ENCODE results near the gene UST.

The UST gene

GRCh38 chr6:148709577-148709976 is 37.3 kb upstream of the UST start:
- H3K27ac ChIP-seq (ENCODE audit: low read depth in 2 of 2, low read length in 2 of 2), result no peak overlapping the region
- no peaks in the 10 kb centered on the region for H3K4me1 ChIP-seq (ENCODE audit: control insufficient read depth in 2 of 2, insufficient read depth in 2 of 2, low read length in 2 of 2)
- no peaks in the 10 kb centered on the region for H3K27me3 ChIP-seq (ENCODE audit: control insufficient read depth in 2 of 2, insufficient read depth in 2 of 2, low read length in 2 of 2)
- no peaks in the 10 kb centered on the region for H3K9me3 ChIP-seq (ENCODE audit: control insufficient read depth in 2 of 2, low read length in 2 of 2)
- H3K9ac ChIP-seq (ENCODE audit: low read depth in 1 of 2, low read length in 2 of 2), result no peak overlapping the region
- H3K4me3 ChIP-seq (ENCODE audit: low read length in 2 of 2), result no peak overlapping the region
- no peaks in the 10 kb centered on the region for H3K36me3 ChIP-seq (ENCODE audit: control insufficient read depth in 2 of 2, insufficient read depth in 2 of 2, low read length in 2 of 2)

GRCh38 chr6:148711833-148712654 is 34.8 kb upstream of the UST start:
- Histone ChIP-seq H3K27me3 (ENCODE audit: control insufficient read depth in 2 of 2, insufficient read depth in 2 of 2, low read length in 2 of 2) (no peaks in the 10 kb centered on the region), H3K4me1 (ENCODE audit: control insufficient read depth in 2 of 2, insufficient read depth in 2 of 2, low read length in 2 of 2) (no peaks in the 10 kb centered on the region), H3K27ac (ENCODE audit: low read depth in 2 of 2, low read length in 2 of 2) (no peak overlapping the region), H3K36me3 (ENCODE audit: control insufficient read depth in 2 of 2, insufficient read depth in 2 of 2, low read length in 2 of 2) (no peaks in the 10 kb centered on the region), H3K9me3 (ENCODE audit: control insufficient read depth in 2 of 2, low read length in 2 of 2) (no peaks in the 10 kb centered on the region), H3K4me3 (ENCODE audit: low read length in 2 of 2) (no peak overlapping the region), H3K9ac (ENCODE audit: low read depth in 1 of 2, low read length in 2 of 2) (no peak overlapping the region)

- no peaks in the 10 kb centered on the region for H3K9me3 ChIP-seq (ENCODE audit: control insufficient read depth in 2 of 2, low read length in 2 of 2)
- H3K36me3 ChIP-seq (ENCODE audit: control insufficient read depth in 2 of 2, insufficient read depth in 2 of 2, low read length in 2 of 2), result no peaks in the 10 kb centered on the region
- no peak overlapping the region for H3K9ac ChIP-seq (ENCODE audit: low read depth in 1 of 2, low read length in 2 of 2)
- H3K27ac ChIP-seq (ENCODE audit: low read depth in 2 of 2, low read length in 2 of 2), result no peak overlapping the region
- H3K4me1 ChIP-seq (ENCODE audit: control insufficient read depth in 2 of 2, insufficient read depth in 2 of 2, low read length in 2 of 2), result no peaks in the 10 kb centered on the region
- no peak overlapping the region for H3K4me3 ChIP-seq (ENCODE audit: low read length in 2 of 2)
- no peaks in the 10 kb centered on the region for H3K27me3 ChIP-seq (ENCODE audit: control insufficient read depth in 2 of 2, insufficient read depth in 2 of 2, low read length in 2 of 2)
Measured at GRCh38 chr6:148713033-148713738, 33.6 kb upstream of the UST start.

GRCh38 chr6:148713921-148714320 is 32.9 kb upstream of the UST start:
- Histone ChIP-seq H3K27me3 (ENCODE audit: control insufficient read depth in 2 of 2, insufficient read depth in 2 of 2, low read length in 2 of 2) (no peaks in the 10 kb centered on the region), H3K4me3 (ENCODE audit: low read length in 2 of 2) (no peak overlapping the region), H3K9ac (ENCODE audit: low read depth in 1 of 2, low read length in 2 of 2) (no peak overlapping the region), H3K9me3 (ENCODE audit: control insufficient read depth in 2 of 2, low read length in 2 of 2) (no peaks in the 10 kb centered on the region), H3K36me3 (ENCODE audit: control insufficient read depth in 2 of 2, insufficient read depth in 2 of 2, low read length in 2 of 2) (no peaks in the 10 kb centered on the region), H3K4me1 (ENCODE audit: control insufficient read depth in 2 of 2, insufficient read depth in 2 of 2, low read length in 2 of 2) (no peaks in the 10 kb centered on the region), H3K27ac (ENCODE audit: low read depth in 2 of 2, low read length in 2 of 2) (no peak overlapping the region)

- H3K4me3 ChIP-seq (ENCODE audit: low read length in 2 of 2), result no peak overlapping the region
- no peak overlapping the region for H3K9ac ChIP-seq (ENCODE audit: low read depth in 1 of 2, low read length in 2 of 2)
- no peaks in the 10 kb centered on the region for H3K27me3 ChIP-seq (ENCODE audit: control insufficient read depth in 2 of 2, insufficient read depth in 2 of 2, low read length in 2 of 2)
- H3K36me3 ChIP-seq (ENCODE audit: control insufficient read depth in 2 of 2, insufficient read depth in 2 of 2, low read length in 2 of 2), result no peaks in the 10 kb centered on the region
- no peaks in the 10 kb centered on the region for H3K9me3 ChIP-seq (ENCODE audit: control insufficient read depth in 2 of 2, low read length in 2 of 2)
- H3K4me1 ChIP-seq (ENCODE audit: control insufficient read depth in 2 of 2, insufficient read depth in 2 of 2, low read length in 2 of 2), result no peaks in the 10 kb centered on the region
- H3K27ac ChIP-seq (ENCODE audit: low read depth in 2 of 2, low read length in 2 of 2), result no peak overlapping the region
Measured at GRCh38 chr6:148716811-148717210, 30.0 kb upstream of the UST start.

- H3K36me3 ChIP-seq (ENCODE audit: control insufficient read depth in 2 of 2, insufficient read depth in 2 of 2, low read length in 2 of 2), result no peaks in the 10 kb centered on the region
- no peak overlapping the region for H3K9ac ChIP-seq (ENCODE audit: low read depth in 1 of 2, low read length in 2 of 2)
- H3K4me3 ChIP-seq (ENCODE audit: low read length in 2 of 2), result no peak overlapping the region
- no peaks in the 10 kb centered on the region for H3K27me3 ChIP-seq (ENCODE audit: control insufficient read depth in 2 of 2, insufficient read depth in 2 of 2, low read length in 2 of 2)
- H3K27ac ChIP-seq (ENCODE audit: low read depth in 2 of 2, low read length in 2 of 2), result no peak overlapping the region
- no peaks in the 10 kb centered on the region for H3K9me3 ChIP-seq (ENCODE audit: control insufficient read depth in 2 of 2, low read length in 2 of 2)
- no peaks in the 10 kb centered on the region for H3K4me1 ChIP-seq (ENCODE audit: control insufficient read depth in 2 of 2, insufficient read depth in 2 of 2, low read length in 2 of 2)
Measured at GRCh38 chr6:148720406-148720805, 26.4 kb upstream of the UST start.

- H3K9ac ChIP-seq (ENCODE audit: low read depth in 1 of 2, low read length in 2 of 2), result no peak overlapping the region
- H3K4me1 ChIP-seq (ENCODE audit: control insufficient read depth in 2 of 2, insufficient read depth in 2 of 2, low read length in 2 of 2), result no peaks in the 10 kb centered on the region
- H3K27me3 ChIP-seq (ENCODE audit: control insufficient read depth in 2 of 2, insufficient read depth in 2 of 2, low read length in 2 of 2), result no peaks in the 10 kb centered on the region
- H3K4me3 ChIP-seq (ENCODE audit: low read length in 2 of 2), result no peak overlapping the region
- no peaks in the 10 kb centered on the region for H3K9me3 ChIP-seq (ENCODE audit: control insufficient read depth in 2 of 2, low read length in 2 of 2)
- H3K36me3 ChIP-seq (ENCODE audit: control insufficient read depth in 2 of 2, insufficient read depth in 2 of 2, low read length in 2 of 2), result no peaks in the 10 kb centered on the region
- no peak overlapping the region for H3K27ac ChIP-seq (ENCODE audit: low read depth in 2 of 2, low read length in 2 of 2)
Measured at GRCh38 chr6:148720897-148721296, 25.9 kb upstream of the UST start.

GRCh38 chr6:148723484-148723883 is 23.3 kb upstream of the UST start:
- H3K9me3 ChIP-seq (ENCODE audit: control insufficient read depth in 2 of 2, low read length in 2 of 2), result no peaks in the 10 kb centered on the region
- no peak overlapping the region for H3K4me3 ChIP-seq (ENCODE audit: low read length in 2 of 2)
- H3K27me3 ChIP-seq (ENCODE audit: control insufficient read depth in 2 of 2, insufficient read depth in 2 of 2, low read length in 2 of 2), result no peaks in the 10 kb centered on the region
- no peak overlapping the region for H3K27ac ChIP-seq (ENCODE audit: low read depth in 2 of 2, low read length in 2 of 2)
- no peaks in the 10 kb centered on the region for H3K4me1 ChIP-seq (ENCODE audit: control insufficient read depth in 2 of 2, insufficient read depth in 2 of 2, low read length in 2 of 2)
- no peaks in the 10 kb centered on the region for H3K36me3 ChIP-seq (ENCODE audit: control insufficient read depth in 2 of 2, insufficient read depth in 2 of 2, low read length in 2 of 2)
- no peak overlapping the region for H3K9ac ChIP-seq (ENCODE audit: low read depth in 1 of 2, low read length in 2 of 2)

GRCh38 chr6:148724428-148724827 is 22.4 kb upstream of the UST start:
- H3K27me3 ChIP-seq (ENCODE audit: control insufficient read depth in 2 of 2, insufficient read depth in 2 of 2, low read length in 2 of 2), result no peaks in the 10 kb centered on the region
- H3K4me3 ChIP-seq (ENCODE audit: low read length in 2 of 2), result no peak overlapping the region
- no peaks in the 10 kb centered on the region for H3K9me3 ChIP-seq (ENCODE audit: control insufficient read depth in 2 of 2, low read length in 2 of 2)
- no peaks in the 10 kb centered on the region for H3K4me1 ChIP-seq (ENCODE audit: control insufficient read depth in 2 of 2, insufficient read depth in 2 of 2, low read length in 2 of 2)
- H3K27ac ChIP-seq (ENCODE audit: low read depth in 2 of 2, low read length in 2 of 2), result no peak overlapping the region
- no peak overlapping the region for H3K9ac ChIP-seq (ENCODE audit: low read depth in 1 of 2, low read length in 2 of 2)
- no peaks in the 10 kb centered on the region for H3K36me3 ChIP-seq (ENCODE audit: control insufficient read depth in 2 of 2, insufficient read depth in 2 of 2, low read length in 2 of 2)

GRCh38 chr6:148727104-148727503 is 19.7 kb upstream of the UST start:
- H3K9me3 ChIP-seq (ENCODE audit: control insufficient read depth in 2 of 2, low read length in 2 of 2), result no peaks in the 10 kb centered on the region
- no peak overlapping the region for H3K9ac ChIP-seq (ENCODE audit: low read depth in 1 of 2, low read length in 2 of 2)

More at GRCh38 chr6:148727104-148727503, 19.7 kb upstream of the UST start:
- Histone ChIP-seq H3K27ac (ENCODE audit: low read depth in 2 of 2, low read length in 2 of 2) (no peak overlapping the region), H3K4me1 (ENCODE audit: control insufficient read depth in 2 of 2, insufficient read depth in 2 of 2, low read length in 2 of 2) (no peaks in the 10 kb centered on the region), H3K36me3 (ENCODE audit: control insufficient read depth in 2 of 2, insufficient read depth in 2 of 2, low read length in 2 of 2) (no peaks in the 10 kb centered on the region), H3K27me3 (ENCODE audit: control insufficient read depth in 2 of 2, insufficient read depth in 2 of 2, low read length in 2 of 2) (no peaks in the 10 kb centered on the region), H3K4me3 (ENCODE audit: low read length in 2 of 2) (no peak overlapping the region)

All from mucosa of rectum (tissue), 2 donors.